PFSK-1 (cell line): ENCODE data around the gene NPHP4.

Source experiments
- FOXP2 ChIP-seq: optimal IDR thresholded peaks from 2 replicates; pipeline ENCODE3; 2011; ENCODE audit warnings: borderline replicate concordance, control low read depth, inconsistent platforms; ENCODE audit not compliant: insufficient read depth; ENCODE audit errors: extremely low read length, extremely low read depth
- POLR2AphosphoS5 ChIP-seq: IDR thresholded peaks from 2 replicates; pipeline ENCODE4 v1.6.1; 2012; ENCODE audit warnings: low read depth, mild to moderate bottlenecking, control low read depth, low read length, moderate library complexity
- REST ChIP-seq, 2 experiments: IDR thresholded peaks; 2 replicates each; pipeline versions ENCODE4 v1.6.1 to v1.8.0; 2011 to 2012; ENCODE audit warnings: low read depth in 2 of 2, low read length in 2 of 2, control low read depth in 1 of 2, inconsistent platforms in 1 of 2, mild to moderate bottlenecking in 1 of 2, moderate library complexity in 1 of 2; ENCODE audit not compliant: insufficient read depth in 1 of 2
- SIN3A ChIP-seq: IDR thresholded peaks from 2 replicates; pipeline ENCODE4 v1.6.1; 2012; ENCODE audit warnings: mild to moderate bottlenecking, low read length, moderate library complexity, borderline replicate concordance; ENCODE audit not compliant: insufficient read depth
- TAF1 ChIP-seq: IDR thresholded peaks from 2 replicates; pipeline ENCODE4 v1.6.1; 2012; ENCODE audit warnings: low read length, control low read depth, borderline replicate concordance; ENCODE audit not compliant: insufficient read depth

GRCh38 chr1:5960336-5960735 lies 31.9 kb downstream of the NPHP4 start:
- TF ChIP-seq POLR2AphosphoS5 (no peak), REST (IDR thresholded peaks at IDR 0.05; ENCODE audit: insufficient read depth in 1 of 2, low read depth in 2 of 2, low read length in 2 of 2) (no peak), SIN3A (no peak), TAF1 (no peak), FOXP2 (no peak)
